Testis (tissue), 3 donors: ENCODE measurements around the gene THRB. TPM values are rescaled to one million over a fixed set of nuclear protein-coding genes. Genes with fewer than 3 reads are reported as not detected.

ENCODE experiments used
- DNase-seq: peaks from one replicate; pipeline ENCODE4 v3.0.0-alpha.2; 2019
- H3K27ac ChIP-seq, 2 donors: fragments of 200-600 bp; sonication (generic); one replicate each; pipeline ENCODE4 v1.5.1; 2019
- H3K27me3 ChIP-seq: fragments of 200-600 bp; sonication (generic); one replicate; pipeline ENCODE4 v1.5.1; 2019
- H3K36me3 ChIP-seq: fragments of 200-600 bp; sonication (generic); one replicate; pipeline ENCODE4 v1.5.1; 2017; ENCODE audit warnings: low read depth; ENCODE audit errors: missing control alignments
- H3K4me1 ChIP-seq: fragments of 200-600 bp; sonication (generic); one replicate; pipeline ENCODE4 v1.5.1; 2019
- H3K4me3 ChIP-seq, 2 donors: fragments of 200-600 bp; sonication (generic); one replicate each; pipeline ENCODE4 v1.5.1; 2017 to 2019
- H3K9me3 ChIP-seq: fragments of 200-600 bp; sonication (generic); one replicate; pipeline ENCODE4 v1.5.1; 2017
- POLR2A ChIP-seq: fragments of 450-650 bp; IDR thresholded peaks from one replicate; pipeline ENCODE4 v1.6.1; 2017; ENCODE audit warnings: antibody characterized with exemption, mild to moderate bottlenecking, moderate library complexity
- WGBS, 2 donors: methylation state at CpG; one replicate each; pipeline ENCODE4 v1.1.5; 2018; 5-methylcytosine and 5-hydroxymethylcytosine counted together
- intact Hi-C: fragments of 100-400 bp; cut with DNase I; formaldehyde crosslinking; loops from one replicate; pipeline ENCODE4 v1.15.1; 2023; ENCODE audit warnings: low total_unique reads
- polyA plus RNA-seq: library from polyadenylated mRNA; stranded (reverse); fragments of 350-450 nt; fragmentation: Illumina TruSeq; extraction: RNeasy Lipid Tissue Mini Kit (QIAGEN cat#74804); gene quantifications from one replicate; pipeline ENCODE4 v1.2.3, GENCODE V29; 2014; ENCODE audit warnings: low read depth, low replicate concordance; ENCODE audit not compliant: insufficient read depth
- total RNA-seq, 2 donors: library from RNA; depleted of rRNA; stranded (reverse); fragments of >200 nt; gene quantifications; one replicate each; pipeline ENCODE4 v1.2.3, GENCODE V29; 2016
- TF ChIP-seq, protein P1 (sequence below), 3 experiments: fragments of 450-650 bp in 2 of 3; fragments of 200-600 bp in 1 of 3; sonication (generic) in 1 of 3; IDR thresholded peaks; one replicate each; pipeline ENCODE4 v1.5.1; 2016 to 2019; ENCODE audit warnings: antibody characterized with exemption in 3 of 3, mild to moderate bottlenecking in 2 of 3, moderate library complexity in 1 of 3

The THRB gene
- total and polyA plus RNA-seq, 3 donors from 2014 or later, result 1.3 to 2.0 (median 1.4) TPM

DNA sequence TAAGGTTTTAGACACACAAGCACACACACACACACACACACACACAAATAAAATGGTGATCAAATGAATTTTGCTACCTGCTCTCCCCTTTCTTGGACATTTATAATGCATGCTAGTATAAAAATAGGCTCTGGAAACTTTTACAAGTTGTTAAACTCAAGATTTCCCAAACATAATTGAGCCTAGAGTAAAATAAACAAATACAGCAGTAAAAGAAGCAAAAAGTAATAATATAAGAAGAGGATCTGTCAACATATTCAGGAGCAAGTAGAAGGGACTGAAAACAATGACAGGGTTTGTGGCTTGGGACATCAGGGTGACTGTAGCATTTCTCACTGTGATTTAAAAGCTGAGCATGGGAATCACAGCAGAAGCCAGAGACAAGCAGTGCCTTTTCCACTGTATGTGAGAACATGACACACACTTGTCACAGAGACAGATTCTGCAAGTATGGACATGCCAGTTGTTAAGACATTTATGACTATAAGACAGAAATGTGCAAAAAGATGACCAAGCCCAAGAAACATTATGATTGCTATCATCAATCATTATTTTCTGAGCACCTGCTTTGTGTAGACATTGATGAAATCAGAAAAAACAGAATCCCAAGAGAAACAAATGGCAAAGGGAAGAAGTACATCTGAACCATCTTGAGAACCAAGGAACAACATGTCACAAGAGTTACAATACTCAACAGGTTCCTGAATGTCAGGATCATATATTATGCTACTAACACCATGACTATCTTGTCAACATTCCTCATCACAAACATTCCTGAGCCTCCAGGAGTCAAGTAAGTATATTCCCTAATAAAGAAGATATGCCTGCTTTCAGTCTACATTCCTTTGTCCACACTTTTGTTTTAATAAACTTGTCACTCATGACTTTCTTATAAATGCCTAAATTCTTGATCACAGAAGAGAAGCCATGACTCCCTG lies 7.1 kb downstream of the THRB start:
- H3K36me3 ChIP-seq, result no peaks in the 10 kb centered on the region
- no peaks in the 10 kb centered on the region for H3K9me3 ChIP-seq
- TF ChIP-seq POLR2A, result no peak
- TF ChIP-seq, protein P1, sequence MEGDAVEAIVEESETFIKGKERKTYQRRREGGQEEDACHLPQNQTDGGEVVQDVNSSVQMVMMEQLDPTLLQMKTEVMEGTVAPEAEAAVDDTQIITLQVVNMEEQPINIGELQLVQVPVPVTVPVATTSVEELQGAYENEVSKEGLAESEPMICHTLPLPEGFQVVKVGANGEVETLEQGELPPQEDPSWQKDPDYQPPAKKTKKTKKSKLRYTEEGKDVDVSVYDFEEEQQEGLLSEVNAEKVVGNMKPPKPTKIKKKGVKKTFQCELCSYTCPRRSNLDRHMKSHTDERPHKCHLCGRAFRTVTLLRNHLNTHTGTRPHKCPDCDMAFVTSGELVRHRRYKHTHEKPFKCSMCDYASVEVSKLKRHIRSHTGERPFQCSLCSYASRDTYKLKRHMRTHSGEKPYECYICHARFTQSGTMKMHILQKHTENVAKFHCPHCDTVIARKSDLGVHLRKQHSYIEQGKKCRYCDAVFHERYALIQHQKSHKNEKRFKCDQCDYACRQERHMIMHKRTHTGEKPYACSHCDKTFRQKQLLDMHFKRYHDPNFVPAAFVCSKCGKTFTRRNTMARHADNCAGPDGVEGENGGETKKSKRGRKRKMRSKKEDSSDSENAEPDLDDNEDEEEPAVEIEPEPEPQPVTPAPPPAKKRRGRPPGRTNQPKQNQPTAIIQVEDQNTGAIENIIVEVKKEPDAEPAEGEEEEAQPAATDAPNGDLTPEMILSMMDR (IDR thresholded peaks at IDR 0.05), result no peak
- H3K4me3 ChIP-seq, result no peak overlapping the region
- intact Hi-C loops, result no loop called here
- no peak overlapping the region for H3K27ac ChIP-seq
- no peak for DNase-seq
- no peaks in the 10 kb centered on the region for H3K4me1 ChIP-seq
- H3K27me3 ChIP-seq, result no peaks in the 10 kb centered on the region

DNA sequence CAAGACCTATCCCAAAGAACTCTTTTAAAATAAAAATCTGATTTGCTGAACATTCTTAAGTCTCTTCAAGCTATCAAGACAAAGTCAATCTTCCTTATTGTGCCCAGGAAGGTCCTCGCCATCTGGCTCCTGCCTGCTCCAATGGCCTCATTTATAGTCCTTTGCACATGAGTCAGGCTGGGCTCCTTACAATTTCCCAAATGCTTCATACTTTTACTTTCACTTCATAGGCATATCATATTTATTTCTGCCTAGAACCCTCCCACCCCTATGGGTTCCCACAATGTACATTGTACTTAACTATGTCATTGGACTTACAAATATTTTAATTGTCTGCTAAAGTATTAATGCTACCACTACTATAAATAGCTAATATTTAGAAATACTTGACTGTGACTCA lies 9.1 kb downstream of the THRB start:
- no peaks in the 10 kb centered on the region for H3K9me3 ChIP-seq
- H3K36me3 ChIP-seq, result no peaks in the 10 kb centered on the region
- H3K4me3 ChIP-seq, result no peak overlapping the region
- WGBS, 2 donors, result 92 to 93% methylated on average over 1 of the region's 1 CpG
- H3K27ac ChIP-seq, result no peak overlapping the region
- H3K4me1 ChIP-seq, result no peaks in the 10 kb centered on the region
- TF ChIP-seq POLR2A, result no peak
- TF ChIP-seq, protein P1 (IDR thresholded peaks at IDR 0.05), result no peak
- no peaks in the 10 kb centered on the region for H3K27me3 ChIP-seq
- intact Hi-C loops, result no loop called here
- DNase-seq, result no peak

DNA sequence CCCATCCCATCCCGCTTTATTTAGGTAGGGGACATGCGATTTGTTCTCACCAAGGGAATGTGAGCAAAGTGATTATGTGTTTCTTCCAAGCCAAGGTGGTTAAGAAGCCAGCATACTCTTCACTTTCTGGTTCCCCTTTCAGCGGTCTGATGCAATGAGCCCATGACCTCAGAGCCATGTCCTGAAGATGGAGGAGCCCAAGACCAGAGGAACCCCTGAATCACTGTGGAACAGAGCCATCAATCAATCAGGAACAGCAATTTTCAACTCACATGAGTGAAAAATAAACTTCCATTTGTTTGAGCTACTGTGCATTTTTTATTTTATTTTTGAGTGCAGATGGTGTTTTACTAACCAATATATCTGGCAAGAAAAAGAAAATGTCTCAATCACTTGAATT lies 10.8 kb downstream of the THRB start:
- H3K4me1 ChIP-seq, result no peaks in the 10 kb centered on the region
- no peak overlapping the region for H3K4me3 ChIP-seq
- H3K27ac ChIP-seq, result no peak overlapping the region
- H3K27me3 ChIP-seq, result no peaks in the 10 kb centered on the region
- WGBS, 2 donors, result 84 to 92% methylated on average over 3 of the region's 3 CpGs
- no peak for DNase-seq
- H3K9me3 ChIP-seq, result no peaks in the 10 kb centered on the region
- intact Hi-C loops, result no loop called here
- H3K36me3 ChIP-seq, result no peaks in the 10 kb centered on the region
- TF ChIP-seq, protein P1 (IDR thresholded peaks at IDR 0.05), result no peak
- TF ChIP-seq POLR2A, result no peak

DNA sequence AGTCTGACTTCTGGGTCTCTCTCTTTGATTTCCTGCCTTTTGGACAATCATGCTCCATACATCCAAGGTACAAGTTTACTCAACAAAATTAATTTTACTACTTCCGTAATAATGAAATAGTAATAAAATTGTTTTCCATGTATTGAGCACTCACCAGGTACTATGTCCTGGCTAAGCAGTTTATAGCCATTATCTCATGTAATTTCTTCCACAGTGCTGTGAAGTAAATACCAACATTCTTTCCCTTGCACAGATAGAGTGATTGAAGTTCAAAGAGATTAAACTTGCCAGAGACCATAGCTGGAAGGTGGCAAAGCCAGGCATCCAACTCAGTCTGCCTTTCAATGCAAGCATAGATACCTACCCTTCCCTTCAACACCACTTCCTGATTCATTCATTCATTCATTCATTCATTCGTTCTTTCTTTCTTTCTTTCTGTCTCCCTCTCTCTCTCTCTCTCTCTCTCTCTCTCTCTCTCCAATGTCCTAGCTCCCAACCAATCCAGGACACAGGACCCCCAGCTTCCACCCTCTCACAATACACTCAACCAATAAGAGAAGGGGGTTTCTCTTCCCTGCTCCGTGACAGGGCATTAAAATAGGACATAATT lies 12.4 kb downstream of the THRB start:
- H3K4me1 ChIP-seq, result no peaks in the 10 kb centered on the region
- H3K27me3 ChIP-seq, result no peaks in the 10 kb centered on the region
- DNase-seq, result no peak
- no peak overlapping the region for H3K4me3 ChIP-seq
- no peak overlapping the region for H3K27ac ChIP-seq
- H3K9me3 ChIP-seq, result no peaks in the 10 kb centered on the region
- 89 to 92% methylated on average over 3 of the region's 3 CpGs for WGBS, 2 donors
- intact Hi-C loops, result no loop called here
- TF ChIP-seq, protein P1 (IDR thresholded peaks at IDR 0.05), result no peak
- TF ChIP-seq POLR2A, result no peak
- no peaks in the 10 kb centered on the region for H3K36me3 ChIP-seq
